Stimulated activated CD4-positive, alpha-beta T cell treated with anti-CD3 and anti-CD28 coated beads, Interleukin-15, amount 100 ng/mL, for 24 hours (primary cell): Measurements from ENCODE around the gene EXOSC3.

Experiments used
- DNase-seq: peaks from one replicate; pipeline ENCODE4 v3.0.0-alpha.2; 2020

EXOSC3 gene

GRCh38 chr9:37730839-37731238 lies 54.0 kb downstream of the EXOSC3 start:
- no peak for DNase-seq

GRCh38 chr9:37730256-37730655 lies 54.6 kb downstream of the EXOSC3 start:
- no peak for DNase-seq
